Measurements from ENCODE around the gene KIF6.

DNA sequence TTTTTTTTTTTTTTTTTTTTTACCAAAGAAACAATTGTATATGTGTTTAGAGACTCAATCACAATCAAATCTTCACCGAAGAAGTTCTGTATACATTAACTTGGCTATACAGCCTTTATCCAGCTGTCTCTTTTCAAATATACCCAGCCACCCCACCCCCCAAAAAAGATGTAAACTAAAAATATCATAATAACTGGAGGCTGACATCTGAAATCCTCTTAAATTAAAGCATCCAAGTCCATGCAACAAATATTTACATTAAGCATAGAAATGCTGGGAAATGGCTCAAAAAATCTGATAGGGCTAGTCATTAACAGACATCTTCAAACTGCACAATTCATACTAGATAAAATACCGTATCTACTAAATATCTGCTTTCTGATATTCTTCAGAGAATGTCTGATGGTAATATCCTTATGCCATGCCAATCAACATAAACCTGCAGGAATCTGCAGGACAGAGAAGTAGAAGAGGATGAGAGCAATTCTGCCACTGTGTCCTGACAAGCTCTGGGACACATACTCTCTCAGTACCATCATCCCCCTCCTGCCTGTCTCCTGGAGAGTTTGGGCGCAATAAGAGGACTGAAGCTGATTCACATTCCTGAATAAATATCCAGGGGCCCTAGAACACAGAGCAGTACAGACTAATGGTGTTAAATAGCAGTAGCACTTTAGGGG is 152.4 kb downstream of the KIF6 start:
- TF ChIP-seq EZH2 (IDR thresholded peaks at IDR 0.05) (no peak), POLR2AphosphoS5 (IDR thresholded peaks at IDR 0.05; ENCODE audit: borderline replicate concordance, low read depth, low read length) (no peak), FOXP2 (optimal IDR thresholded peaks at IDR 0.05; ENCODE audit: control extremely low read depth, extremely low read length, insufficient read depth) (no peak)
